IMR-90 (cell line): Measurements from ENCODE around the gene RAB11B.

Experiments
- BHLHE40 ChIP-seq: fragments of 150-350 bp; IDR thresholded peaks from 2 replicates; pipeline ENCODE4 v1.6.1; 2016; ENCODE audit warnings: mild to moderate bottlenecking, low read depth, low read length
- MAFK ChIP-seq: IDR thresholded peaks from 2 replicates; pipeline ENCODE4 v1.6.1; 2012; ENCODE audit warnings: low read depth, low read length, improper control_type of control experiment
- POLR2A ChIP-seq: IDR thresholded peaks from 2 replicates; pipeline ENCODE4 v1.6.1; 2012; ENCODE audit warnings: mild to moderate bottlenecking, low read depth, low read length
- RAD21 ChIP-seq: IDR thresholded peaks from 2 replicates; pipeline ENCODE4 v1.6.1; 2012; ENCODE audit warnings: low read length, improper control_type of control experiment
- RCOR1 ChIP-seq: IDR thresholded peaks from 2 replicates; pipeline ENCODE4 v1.6.1; 2012; ENCODE audit warnings: mild to moderate bottlenecking, low read length, improper control_type of control experiment; ENCODE audit not compliant: insufficient replicate concordance
- RFX5 ChIP-seq: IDR thresholded peaks from 2 replicates; pipeline ENCODE4 v1.8.0; 2012; ENCODE audit warnings: low read depth, mild to moderate bottlenecking, low read length, moderate library complexity
- TF ChIP-seq, protein P1 (sequence below): conservative IDR thresholded peaks from 2 replicates; pipeline ENCODE4 v1.5.1; 2012; ENCODE audit warnings: mild to moderate bottlenecking, low read depth, low read length, improper control_type of control experiment

DNA sequence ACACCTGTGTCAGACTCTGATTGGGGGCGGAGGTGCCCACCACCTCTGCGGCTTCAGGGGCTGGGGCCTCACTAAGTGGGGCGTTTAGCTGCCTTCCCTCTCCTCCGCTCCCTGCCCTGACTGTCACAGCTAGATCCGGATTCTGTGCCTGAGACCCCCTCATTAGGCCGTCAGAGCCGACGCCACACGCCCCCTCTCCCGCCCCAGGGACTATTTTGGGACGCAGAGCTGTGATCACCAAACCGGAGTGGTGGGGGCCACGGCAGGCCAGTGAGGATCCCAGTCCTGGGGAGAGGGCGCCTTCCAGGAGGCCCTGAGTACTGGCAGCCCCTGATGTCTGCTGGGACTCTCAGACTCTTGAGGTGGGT lies 47.9 kb upstream of the RAB11B start:
- no peak for TF ChIP-seq BHLHE40
- TF ChIP-seq, protein P1, sequence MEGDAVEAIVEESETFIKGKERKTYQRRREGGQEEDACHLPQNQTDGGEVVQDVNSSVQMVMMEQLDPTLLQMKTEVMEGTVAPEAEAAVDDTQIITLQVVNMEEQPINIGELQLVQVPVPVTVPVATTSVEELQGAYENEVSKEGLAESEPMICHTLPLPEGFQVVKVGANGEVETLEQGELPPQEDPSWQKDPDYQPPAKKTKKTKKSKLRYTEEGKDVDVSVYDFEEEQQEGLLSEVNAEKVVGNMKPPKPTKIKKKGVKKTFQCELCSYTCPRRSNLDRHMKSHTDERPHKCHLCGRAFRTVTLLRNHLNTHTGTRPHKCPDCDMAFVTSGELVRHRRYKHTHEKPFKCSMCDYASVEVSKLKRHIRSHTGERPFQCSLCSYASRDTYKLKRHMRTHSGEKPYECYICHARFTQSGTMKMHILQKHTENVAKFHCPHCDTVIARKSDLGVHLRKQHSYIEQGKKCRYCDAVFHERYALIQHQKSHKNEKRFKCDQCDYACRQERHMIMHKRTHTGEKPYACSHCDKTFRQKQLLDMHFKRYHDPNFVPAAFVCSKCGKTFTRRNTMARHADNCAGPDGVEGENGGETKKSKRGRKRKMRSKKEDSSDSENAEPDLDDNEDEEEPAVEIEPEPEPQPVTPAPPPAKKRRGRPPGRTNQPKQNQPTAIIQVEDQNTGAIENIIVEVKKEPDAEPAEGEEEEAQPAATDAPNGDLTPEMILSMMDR, result no peak
- TF ChIP-seq RCOR1, result no peak
- no peak for TF ChIP-seq POLR2A
- TF ChIP-seq RAD21, result no peak
- TF ChIP-seq MAFK, result no peak
- TF ChIP-seq RFX5, result no peak
